ENCODE data around the gene ANKRD49.

- TF ChIP-seq POLR2A (IDR thresholded peaks at IDR 0.05) (no peak), CTCF (IDR thresholded peaks at IDR 0.05) (no peak), EP300 (IDR thresholded peaks at IDR 0.05) (no peak), POLR2AphosphoS5 (IDR thresholded peaks at IDR 0.05) (no peak)
Measured at GRCh38 chr11:94477624-94478023, 16.2 kb upstream of the ANKRD49 start.
